ENCODE results near the gene HSPE1.
"Not testable (repeated sequence)": the region's sequence is repeated elsewhere in the genome, so short reads cannot be mapped to it uniquely, and the experiment has no call there.

The HSPE1 gene

DNA sequence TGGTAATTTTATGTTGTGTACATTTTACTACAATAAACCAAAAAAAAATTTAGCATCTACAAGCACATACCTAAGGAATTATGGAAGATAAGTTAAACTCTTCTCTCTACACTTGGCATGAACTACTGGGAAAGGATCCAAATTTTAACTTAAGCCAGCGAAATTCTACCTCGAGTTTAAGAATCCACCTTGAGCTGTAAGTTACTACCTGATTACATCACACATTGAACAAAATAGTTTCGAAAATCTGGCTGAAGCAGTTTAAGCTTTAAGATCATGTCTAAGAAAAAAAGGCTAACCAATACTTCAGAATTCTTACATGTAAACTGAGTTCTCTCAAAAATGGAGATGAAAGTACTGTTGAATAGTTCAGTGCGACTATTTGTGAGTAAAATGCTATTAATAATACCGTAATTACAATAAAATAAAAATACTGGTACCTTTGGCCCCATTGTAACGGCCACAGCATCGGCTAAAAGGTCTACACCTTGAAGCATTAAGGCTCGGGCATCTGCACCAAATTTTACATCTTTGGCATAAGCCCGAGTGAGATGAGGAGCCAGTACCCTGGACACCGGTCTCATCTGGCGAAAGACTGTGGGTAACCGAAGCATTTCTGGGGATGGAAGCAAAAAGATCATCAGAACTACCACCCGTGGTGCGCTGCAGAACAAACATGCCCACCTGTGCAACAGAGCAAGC lies 1.8 kb upstream of the HSPE1 start:
- no peak for DNase-seq (ENCODE audit: low read depth in 2 of 2)

DNA sequence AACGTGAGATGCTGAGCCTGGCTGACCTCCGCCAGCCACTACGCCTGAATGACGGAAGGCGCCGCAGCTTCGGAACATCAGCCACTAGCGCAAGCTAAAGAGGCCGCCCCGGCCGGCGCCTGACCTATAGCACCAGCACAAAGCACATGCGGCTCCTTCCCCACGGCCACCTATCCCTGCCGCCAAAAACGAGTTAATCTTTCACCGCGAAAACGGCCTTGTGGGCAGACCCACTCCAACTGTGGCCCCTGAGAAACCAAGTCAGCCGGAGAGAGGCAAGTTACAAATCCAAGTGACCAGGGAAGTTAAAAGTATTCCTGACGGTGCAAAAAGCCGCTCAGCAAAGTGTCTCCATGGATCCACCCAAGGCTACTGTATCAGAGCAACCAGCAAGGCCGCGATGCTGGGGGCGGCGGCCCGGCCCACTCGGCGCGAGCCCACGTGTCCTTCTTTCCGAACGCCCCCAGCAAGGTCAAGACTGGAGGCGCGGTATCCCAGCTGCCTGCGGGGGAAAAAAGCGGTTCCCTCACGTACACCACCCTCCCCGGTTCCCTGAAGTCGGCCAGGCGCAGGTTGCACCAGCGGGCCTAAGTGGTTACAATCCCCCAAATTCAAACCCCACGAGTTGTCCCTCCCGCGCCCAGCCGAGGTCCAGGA lies 1.1 kb upstream of the HSPE1 start:
- DNase-seq (ENCODE audit: low read depth in 2 of 2): peak; percentile 34 to 40

DNA sequence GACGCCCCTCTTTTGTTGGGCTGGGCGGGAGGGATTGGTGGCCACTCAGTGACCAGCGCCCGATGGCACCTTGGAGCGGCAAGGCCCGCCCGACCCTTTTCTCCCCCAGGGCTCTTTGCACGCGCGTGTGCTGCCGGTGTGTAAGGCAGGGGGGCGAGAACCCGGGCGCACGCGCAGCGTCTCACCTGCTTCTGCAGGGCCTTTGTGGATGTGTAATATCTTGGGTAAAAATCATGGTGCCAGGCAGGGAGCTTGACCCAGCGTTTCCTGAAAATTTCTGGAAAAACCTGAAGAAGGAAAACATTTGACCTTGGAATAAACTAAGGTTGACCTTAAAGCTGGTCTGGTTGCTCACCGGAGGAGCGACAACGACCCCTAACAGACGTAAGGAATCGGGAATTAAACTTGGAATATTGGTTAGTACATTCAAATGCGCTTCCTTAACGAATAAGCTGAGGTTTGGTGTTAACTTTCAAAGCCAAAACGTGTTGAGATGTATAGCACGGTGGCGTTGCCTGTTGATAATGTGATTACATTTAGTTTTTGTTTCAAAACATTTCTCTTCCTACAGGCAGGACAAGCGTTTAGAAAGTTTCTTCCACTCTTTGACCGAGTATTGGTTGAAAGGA lies 438 bp downstream of the HSPE1 start:
- DNase-seq (ENCODE audit: low read depth in 2 of 2): no peak

DNA sequence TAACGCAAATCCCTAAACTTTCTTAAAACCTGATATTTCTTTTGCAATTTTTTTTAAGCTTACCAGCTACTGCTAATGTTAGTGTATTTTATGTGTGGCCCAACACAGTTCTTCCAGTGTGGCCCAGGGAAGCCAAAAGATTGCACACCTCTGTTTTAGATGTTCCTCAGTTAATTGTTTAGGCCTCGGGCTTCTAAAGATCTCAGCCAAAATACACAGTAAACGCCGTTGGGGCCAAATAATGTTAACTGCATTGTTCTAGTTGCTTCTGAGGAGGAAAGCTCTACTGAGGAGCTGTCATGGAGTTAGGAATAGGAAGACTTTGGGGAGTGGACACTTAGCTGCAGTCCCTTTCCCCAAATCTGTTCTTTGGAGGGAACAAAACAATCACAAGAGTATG lies 2.0 kb downstream of the HSPE1 start:
- DNase-seq (ENCODE audit: low read depth in 2 of 2): no peak

DNA sequence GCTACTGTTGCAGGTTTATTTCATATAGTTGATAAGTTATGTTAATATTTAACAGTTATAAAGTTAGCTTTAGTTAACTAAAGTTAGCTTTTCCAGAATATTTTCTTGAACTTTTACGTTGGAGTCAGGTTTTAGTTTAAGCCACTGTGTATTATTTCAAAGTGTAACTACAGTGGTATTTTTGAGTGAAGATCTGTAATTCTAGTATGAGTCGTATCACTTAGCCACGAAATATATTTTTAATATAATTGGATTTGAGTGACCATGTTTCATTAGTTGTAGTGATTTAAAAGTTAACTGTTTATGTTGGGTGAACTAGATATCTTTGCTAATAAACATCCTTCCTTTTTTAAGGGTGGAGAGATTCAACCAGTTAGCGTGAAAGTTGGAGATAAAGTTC lies 2.5 kb downstream of the HSPE1 start:
- no peak for DNase-seq (ENCODE audit: low read depth in 2 of 2)

DNA sequence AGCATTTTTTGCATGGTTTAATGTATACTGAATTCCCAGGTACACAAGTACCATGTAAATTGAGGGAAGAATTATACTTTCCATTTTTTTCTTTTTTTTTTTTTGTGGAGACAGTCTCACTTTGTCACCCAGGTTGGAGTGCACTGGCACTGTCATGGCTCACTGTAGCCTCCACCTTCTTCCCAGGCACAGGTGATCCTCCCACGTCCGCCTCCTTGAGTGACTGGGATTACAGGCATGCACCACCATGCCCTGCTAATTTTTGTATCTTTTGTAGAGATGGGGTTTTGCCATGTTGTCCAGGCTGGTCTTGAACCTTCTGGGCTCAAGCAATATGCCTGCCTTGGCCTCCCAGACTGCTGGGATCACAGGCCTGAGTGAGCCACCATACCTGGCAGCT lies 3.8 kb downstream of the HSPE1 start:
- no peak for DNase-seq (ENCODE audit: low read depth in 2 of 2)

DNA sequence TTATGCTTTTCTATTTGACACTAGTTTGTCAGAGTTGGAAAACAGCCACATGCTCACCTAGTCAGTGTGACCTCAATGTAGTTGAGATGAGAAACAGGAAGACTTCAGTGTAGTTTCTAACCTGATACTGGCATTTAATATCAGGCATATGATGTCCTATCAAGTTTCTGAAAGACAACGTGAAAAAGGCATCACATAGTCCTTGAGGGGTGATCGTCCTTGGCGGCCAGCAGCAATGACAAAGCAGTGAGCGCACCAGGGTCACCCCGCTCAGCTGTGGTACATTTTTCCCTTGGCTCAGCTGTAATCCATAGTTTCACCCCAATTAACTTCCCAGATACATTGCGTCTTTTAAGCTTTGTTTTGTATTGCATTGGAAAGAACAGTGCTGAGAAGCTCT lies 4.3 kb downstream of the HSPE1 start:
- DNase-seq (ENCODE audit: low read depth in 2 of 2): no peak

DNA sequence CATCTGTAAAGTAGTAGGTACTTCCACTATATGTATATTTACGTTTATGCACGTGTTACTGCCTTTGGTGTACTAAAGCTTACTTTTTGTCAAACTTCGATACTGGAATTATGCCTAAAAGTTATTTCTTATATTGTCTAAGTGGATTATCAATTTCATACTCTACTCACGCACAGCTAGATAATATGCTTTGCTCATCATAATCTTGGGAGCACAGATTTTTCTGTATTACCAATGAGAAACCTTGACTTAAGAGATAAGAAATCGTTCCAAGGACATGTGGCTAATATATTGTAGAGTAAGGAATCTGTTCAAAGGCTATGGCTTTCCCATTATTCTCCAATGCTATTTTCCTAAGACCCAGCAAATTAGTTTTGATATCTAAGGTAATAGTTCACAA lies 6.5 kb downstream of the HSPE1 start:
- DNase-seq (ENCODE audit: low read depth in 2 of 2): no peak

DNA sequence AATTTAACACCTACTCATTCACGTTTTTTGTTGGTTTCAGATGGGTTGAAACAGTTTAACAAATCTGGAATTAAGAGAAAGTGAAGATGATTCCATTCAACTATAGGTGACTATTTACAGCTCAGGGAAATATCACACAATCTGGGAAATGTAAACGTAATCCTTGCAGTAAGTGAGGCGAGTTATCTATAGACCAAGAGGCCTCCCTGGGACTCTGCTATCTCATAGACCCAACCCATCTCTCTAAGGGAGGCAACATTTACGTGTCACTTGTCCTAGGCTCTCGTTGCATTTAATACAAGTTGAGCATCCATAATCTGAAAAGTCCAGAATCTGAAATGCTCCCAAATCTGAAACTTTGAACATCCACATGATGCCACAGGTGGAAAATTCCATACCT lies 13.7 kb downstream of the HSPE1 start:
- no peak for DNase-seq (ENCODE audit: low read depth in 2 of 2)

DNA sequence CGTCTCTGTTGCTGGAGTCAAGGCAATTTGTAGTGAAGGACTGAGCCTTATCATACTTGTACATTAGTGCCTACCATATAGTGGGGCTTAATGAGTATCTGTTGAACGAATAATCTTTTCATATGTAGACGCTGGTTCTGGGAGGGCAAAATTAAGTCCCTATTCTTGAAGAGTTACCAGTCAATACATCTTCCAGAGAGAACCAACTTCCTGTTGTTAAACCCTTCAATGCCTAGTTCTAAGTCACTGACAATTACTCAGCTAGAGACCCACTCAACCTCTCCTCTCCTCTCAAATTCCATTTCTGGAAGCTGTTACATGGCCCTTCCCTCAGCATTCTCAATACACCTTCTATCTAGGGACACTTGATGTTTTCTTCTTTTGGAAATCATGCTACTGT lies 14.6 kb downstream of the HSPE1 start:
- DNase-seq (ENCODE audit: low read depth in 2 of 2): no peak

DNA sequence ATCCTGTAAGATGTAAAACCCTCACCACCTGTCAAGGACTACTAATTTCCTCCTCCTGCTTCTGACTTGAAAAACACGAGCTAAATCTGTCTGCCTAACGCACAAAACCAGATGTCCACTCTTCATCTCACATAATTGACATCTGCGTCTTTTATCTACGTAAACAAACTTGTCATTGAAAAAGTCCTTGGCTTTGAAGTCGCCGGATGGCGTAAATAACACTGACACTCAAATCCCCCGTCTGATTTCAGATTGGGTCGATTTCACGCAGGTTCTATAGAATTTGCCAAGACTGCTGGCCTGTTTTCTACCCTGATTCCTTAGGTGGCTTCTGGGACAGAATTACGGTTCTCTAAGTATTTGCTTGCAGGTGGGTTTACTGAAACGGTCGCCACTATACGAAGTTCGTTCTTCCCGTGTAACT lies 15.1 kb downstream of the HSPE1 start:
- DNase-seq (ENCODE audit: low read depth in 2 of 2): no peak

DNA sequence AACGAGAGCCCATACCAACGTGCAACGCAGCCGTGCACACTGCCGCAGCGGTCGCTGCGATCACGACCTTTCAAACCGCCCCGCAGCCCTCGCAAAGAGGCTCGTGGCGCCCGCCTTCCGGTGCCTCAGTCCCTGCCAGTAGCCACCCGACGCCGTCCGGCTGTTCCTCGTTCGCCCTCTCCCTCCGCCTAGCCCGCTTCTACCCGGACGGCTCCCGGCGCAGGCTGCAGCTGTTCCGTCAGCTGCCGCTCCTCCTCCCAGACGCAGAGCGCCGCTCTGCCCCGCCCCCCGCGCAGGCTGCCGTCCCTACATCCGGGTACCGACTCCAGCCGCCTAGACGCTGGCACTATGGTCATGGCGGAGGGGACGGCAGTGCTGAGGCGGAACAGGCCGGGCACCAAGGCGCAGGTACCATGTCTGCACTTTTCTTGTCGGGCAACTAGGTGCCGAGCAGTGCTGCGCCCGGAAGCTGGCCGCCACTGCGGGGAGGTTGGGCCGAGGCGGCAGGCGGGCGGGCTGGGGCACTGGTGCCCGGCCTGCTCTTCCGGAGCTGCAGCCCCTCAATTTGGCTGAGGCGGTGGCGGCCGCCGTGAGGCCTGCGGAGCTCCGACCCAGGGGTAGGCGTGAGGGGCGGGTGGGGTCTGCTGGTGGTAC lies 15.7 kb downstream of the HSPE1 start, which contains the start of gene MOB4:
MOB4 (plus strand) TSS at position 328 of the 654 bp plus-strand sequence; CDS start at position 349, 21 bp downstream.
- DNase-seq (ENCODE audit: low read depth in 2 of 2): peak; percentile 89 to 92

DNA sequence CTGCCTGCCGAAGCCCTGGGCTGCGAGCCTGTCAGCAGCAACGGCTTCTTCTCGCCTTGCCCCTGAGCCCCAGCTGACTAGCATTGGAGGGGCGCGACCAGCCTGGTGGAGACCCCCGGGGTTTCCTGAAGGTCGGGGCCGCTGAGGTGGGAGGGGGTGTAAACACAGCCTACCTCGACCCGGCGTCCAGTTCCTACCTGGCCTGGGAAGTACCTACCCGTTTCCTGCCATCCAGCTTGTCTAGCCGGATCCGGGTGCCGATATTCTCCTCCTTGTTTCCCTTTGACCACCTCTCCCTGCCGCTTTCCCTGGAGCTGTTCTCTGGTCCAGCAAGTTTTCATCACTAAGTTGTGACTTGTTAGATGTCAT lies 16.2 kb downstream of the HSPE1 start:
- peak in 1 of 2 donors; percentile 5 for DNase-seq (ENCODE audit: low read depth in 2 of 2)

DNA sequence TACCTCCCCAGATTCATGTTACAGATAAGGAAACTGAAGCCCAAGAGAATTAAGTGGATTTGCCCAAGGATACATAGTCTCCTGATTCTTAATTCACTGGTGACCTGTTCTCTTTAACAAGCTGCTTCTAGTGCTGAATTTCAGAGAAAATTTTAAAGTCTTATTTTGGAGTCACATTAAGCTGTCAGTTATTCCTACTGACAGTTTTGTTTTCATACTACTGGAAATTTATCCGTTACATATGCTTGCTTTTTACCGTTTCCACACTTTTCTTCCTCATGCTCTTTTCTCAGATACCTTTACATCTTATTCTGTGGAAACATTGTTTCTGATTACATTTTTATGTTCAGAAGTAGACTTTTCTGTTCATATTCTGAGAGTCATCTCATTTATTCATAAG lies 17.0 kb downstream of the HSPE1 start:
- DNase-seq (ENCODE audit: low read depth in 2 of 2): no peak

DNA sequence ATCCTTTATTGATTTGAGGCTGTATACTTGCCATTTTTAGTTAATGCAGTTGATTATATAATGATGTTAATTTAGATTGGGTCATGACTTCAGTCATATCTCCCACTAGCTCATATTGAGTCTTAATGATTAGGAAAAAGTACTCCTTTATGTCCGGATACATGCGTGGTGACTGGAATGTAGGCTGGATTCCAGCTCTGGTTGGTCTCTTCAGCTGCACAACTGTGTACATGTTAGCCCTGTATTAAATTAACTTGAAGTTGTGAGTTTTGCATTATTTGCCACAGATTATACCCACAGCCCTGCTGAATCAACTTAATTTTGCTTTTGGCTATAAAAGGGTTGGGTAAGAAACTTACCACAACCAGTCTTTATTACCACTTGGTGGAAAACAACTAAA lies 38.2 kb downstream of the HSPE1 start:
- no peak for DNase-seq (ENCODE audit: low read depth in 2 of 2)

DNA sequence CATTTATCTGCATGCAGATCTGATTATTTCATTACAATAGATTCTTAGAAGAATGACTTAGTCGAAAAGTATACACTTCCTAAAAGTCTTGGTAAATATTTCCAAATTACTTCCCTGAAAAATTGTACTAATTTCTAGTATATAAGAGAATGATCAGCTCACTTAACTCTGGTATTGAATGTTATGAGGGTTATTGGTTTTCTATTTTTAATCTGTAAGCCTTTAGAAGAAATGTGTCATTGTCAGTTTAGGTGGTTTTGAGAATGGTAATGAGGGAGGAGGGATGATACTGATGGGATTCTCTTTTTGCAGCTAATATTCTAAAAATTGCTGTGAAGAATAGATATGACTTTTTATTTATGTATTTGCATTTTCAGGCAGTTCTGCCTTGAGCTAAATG lies 39.6 kb downstream of the HSPE1 start:
- no peak for DNase-seq (ENCODE audit: low read depth in 2 of 2)

DNA sequence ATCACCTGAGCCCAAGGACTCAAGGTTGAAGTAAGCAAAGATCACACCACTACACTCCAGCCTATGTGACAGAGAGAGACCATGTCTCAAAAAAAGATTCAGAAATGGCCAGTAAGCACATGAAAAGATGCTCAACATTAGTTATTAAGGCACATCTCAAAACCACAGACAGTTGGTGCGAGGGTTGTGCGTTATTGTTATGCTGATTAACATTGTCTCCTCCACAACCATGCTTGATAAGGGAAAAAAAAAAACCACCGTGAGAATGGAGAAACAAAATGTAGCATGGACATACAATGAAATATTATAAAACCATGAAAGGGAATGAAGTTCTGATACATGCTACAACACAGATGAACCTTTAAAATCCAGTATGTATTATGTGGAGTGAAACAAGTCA lies 43.0 kb downstream of the HSPE1 start:
- DNase-seq (ENCODE audit: low read depth in 2 of 2): no peak

DNA sequence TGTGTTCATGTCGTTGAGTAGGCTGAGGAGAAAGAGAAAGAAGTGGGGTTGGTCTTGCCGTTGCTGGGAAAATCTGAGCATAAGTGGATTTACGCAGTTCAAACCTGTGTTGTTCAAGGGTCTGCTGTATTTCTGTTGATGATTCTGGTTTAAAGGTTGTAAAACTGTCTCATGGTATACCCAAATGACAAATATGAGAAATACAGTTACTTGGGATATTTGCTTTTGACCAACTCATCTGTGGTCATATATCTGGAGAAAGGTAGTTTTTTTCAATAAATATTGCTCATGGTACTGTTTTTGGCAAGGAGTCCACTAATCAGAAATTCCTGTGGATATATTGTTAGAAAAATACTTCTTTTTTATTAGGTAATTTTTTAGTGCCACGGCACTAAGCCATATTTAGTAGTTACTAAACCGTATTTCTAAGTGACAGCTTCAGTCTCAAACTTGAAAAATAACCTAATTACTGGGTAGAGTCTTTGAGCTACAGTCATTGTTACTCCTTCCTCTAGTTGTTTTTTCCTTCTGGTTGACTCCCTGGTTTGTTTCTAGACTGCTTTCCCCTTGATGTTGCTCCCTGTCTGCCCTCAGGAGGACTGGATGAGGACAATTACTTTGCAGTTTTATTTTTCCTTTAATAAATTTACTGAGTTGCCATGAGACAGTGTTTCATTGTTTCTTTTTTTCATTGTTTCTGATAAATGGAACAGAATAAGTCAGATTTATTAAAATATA lies 47.2 kb downstream of the HSPE1 start:
- DNase-seq (ENCODE audit: low read depth in 2 of 2): no peak

DNA sequence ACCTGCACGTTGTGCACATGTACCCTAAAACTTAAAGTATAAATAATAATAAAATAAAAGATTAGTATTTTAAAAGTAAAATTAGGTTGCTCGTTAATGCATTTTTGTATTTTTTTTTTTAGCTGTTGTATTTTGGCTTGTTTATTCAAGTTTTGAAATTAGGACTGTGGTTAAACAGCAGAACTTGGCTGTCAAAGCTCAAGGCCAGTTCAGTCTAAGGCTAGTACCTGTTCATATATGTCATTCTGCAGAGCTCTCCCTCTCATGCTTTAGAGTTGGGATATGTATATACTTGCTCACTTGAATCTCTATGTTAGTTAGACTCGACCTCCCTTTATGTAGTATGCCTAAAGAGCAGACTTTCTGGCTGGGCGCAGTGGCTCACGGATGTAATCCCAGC lies 48.4 kb downstream of the HSPE1 start:
- DNase-seq (ENCODE audit: low read depth in 2 of 2): no peak

DNA sequence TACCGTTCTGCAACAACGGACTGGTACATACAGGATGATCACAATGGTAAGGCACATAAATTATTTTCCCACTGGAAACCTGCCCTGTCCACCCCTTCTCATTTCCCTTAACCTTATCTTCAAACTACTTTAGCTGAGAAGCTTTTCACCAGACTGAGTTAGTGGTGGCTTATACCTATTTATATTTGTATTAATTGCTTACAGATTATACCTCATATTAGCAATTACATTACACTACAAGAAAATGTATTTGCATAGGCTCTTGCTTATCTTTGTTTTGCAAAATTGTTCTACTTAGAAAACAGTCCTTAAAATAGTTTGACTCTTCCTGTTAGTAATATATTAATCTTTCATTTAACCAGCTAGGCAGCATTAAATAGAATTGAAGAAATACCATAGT lies 51.1 kb downstream of the HSPE1 start:
- not testable (repeated sequence) for DNase-seq (ENCODE audit: low read depth in 2 of 2)
